GM21360 (cell line): ENCODE results near the gene FCN1.
A peak's percentile ranks its signal among the peaks of the same experiment; 100 is the strongest.
"Not testable (repeated sequence)": the region's sequence is repeated elsewhere in the genome, so short reads cannot be mapped to it uniquely, and the experiment has no call there.

Experiments
- ATAC-seq: cut with Tn5 transposase; IDR thresholded peaks from one replicate; pipeline ENCODE4 v1.9.1; 2021; ENCODE audit warnings: mild to moderate bottlenecking, moderate library complexity; ENCODE audit not compliant: unreplicated experiment

Gene FCN1

DNA sequence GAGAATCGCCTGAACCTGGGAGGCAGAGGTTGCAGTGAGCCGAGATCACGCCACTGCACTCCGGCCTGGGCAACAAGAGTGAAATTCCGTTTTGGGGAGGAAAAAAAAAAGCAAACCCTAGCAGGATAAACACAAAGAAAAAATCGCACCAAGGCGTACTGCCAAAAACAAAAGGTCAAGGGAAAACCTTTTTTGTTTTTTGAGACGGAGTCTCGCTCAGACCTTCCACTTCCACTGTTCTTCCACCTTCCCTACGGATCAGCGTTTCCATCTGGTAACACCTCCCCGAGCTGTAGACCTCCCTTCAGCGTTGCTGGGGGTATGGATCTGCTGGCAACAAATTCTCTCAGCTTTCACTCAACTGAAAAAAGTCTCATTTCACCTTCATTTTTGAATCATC is 57.2 kb downstream of the FCN1 start:
- no peak for ATAC-seq

DNA sequence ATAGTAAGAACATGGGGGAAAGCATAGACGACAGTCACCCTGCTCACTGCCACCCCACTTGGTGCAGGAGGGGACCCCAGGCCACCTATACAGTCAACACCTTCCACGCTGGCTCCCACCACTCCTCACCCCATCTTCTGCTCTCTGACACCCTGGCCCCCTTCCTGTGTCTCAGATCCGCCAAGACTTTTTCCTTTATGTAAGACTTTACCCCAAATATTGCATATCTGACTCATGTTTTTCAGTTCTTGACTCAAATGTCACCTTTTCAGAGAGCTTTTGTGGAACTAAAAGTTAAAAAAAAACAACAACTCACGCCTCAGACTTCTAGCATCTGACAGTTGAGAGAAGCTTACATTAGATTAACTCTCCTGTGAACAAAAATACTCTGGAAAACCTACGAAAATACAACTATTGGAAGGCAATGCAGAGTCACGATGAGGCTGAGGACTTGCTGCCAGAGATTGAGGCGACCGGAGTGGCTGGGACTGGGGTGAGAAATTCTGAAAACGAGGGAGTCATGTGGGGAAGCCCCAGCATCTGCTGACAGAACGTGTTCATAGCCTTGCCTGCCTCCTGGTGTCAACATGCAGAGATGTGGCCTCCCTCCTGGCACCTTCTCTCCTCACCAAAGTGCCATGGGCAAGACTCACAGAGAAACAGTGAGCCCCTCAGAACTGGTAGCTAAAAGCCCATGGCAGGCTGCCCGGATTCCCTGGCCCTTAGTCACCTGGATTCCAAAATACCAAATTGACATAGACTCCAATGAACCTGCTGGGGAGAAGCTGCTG is 59.5 kb downstream of the FCN1 start:
- peak; percentile 65 for ATAC-seq

DNA sequence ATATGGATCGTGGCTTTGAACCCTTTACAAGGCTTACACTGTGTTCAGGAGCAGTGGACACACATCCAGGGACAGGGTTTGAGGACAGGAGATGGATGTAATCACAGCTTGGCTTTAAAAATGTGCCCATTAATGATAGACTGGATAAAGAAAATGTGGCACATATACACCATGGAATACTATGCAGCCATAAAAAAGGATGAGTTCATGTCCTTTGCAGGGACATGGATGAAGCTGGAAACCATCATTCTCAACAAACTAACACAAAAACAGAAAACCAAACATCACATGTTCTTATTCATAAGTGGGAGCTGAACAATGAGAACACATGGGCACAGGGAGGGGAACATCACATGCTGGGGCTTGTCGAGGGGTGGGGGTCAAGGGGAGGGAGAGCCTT is 60.3 kb downstream of the FCN1 start:
- ATAC-seq = not testable (repeated sequence)

DNA sequence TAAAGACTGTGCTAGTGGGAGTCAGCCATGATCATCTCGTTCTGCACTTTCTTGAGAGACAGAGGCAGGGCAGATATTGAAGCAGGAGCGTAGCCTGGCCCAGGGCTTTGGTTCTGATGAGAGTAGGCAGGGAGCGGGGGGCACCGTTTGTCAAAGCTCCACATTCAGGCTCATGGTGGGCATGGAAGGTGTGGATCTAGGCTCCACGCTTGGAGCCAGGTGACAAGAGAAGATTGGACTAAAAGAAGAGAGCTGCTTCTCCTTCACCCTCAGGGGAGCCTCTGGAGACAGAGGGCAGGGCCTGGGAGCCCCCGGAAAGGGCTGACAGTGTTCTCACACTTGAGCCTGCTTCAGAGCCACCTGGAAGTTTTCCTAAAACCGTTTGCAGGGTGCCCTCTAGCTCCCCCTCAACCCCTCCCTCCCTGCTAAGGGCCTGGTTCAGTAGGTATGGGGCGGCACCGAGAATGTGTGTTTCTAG is 61.8 kb downstream of the FCN1 start:
- ATAC-seq = no peak
